HK-2 (cell line): Measurements from ENCODE around the gene CACNA1B.
"Not testable (repeated sequence)": the region's sequence is repeated elsewhere in the genome, so short reads cannot be mapped to it uniquely, and the experiment has no call there.

Experiments used
- DNase-seq: peaks from one replicate; pipeline ENCODE4 v3.0.0-alpha.2; 2018; ENCODE audit not compliant: unreplicated experiment

Gene CACNA1B

GRCh38 chr9:138015021-138015829 lies 137.6 kb downstream of the CACNA1B start:
- no peak for DNase-seq

DNA sequence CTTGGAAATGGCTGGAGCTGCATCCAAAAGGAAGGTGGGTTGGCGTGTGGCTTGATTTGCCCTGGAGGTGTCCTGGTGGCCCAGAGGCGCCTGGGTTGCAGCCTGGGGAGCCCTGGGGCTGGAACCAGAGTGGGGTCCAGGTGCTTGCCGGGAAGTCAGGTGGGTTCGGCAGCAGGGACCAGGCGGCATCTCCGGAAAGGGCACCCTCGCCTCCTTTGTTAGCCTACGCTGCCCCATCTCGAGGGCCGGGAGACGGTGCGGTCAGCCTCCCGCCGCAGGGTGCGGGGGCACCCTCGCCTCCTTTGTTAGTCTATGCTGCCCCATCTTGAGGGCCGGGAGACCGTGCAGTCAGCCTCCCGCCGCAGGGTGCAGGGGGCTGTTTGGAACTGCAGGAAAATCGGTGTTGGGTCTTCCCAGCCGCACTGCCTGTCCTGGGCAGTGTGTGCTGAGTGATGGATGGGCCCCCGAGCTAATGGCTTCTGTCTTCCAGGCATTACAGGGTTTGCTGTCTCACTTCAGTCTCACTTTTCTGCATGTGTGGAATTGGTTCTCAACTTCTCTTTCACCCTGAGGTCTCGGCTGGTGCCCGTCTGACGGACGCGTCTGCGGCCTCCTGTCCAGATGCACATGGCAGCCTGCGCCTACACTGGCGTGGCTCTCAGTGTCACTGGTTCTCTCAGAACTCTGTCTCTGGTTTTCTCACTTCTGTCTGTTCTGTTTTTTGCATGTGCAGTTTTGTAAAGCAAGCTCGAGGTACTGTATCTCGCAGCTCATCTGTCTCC lies 139.0 kb downstream of the CACNA1B start:
- DNase-seq = no peak

GRCh38 chr9:138017200-138017599 lies 139.6 kb downstream of the CACNA1B start:
- no peak for DNase-seq

DNA sequence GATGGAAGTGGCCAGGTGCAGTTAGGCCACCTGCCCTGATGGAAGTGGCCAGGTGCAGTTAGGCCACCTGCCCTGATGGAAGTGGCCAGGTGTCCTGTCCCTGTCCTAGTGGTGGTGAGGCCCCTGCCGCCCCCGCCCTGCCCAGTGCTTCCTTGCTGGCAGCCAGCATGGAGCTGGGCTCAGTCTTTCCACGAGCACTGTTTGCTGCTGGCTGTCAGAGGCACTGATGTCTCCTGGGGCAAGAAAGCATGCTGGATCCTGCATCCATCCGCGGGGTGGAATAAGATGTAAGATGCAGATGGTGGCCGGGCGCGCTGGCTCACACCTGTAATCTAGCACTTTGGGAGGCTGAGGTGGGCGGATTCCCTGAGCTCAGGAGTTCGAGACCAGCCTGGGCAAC lies 141.9 kb downstream of the CACNA1B start:
- DNase-seq = not testable (repeated sequence)

DNA sequence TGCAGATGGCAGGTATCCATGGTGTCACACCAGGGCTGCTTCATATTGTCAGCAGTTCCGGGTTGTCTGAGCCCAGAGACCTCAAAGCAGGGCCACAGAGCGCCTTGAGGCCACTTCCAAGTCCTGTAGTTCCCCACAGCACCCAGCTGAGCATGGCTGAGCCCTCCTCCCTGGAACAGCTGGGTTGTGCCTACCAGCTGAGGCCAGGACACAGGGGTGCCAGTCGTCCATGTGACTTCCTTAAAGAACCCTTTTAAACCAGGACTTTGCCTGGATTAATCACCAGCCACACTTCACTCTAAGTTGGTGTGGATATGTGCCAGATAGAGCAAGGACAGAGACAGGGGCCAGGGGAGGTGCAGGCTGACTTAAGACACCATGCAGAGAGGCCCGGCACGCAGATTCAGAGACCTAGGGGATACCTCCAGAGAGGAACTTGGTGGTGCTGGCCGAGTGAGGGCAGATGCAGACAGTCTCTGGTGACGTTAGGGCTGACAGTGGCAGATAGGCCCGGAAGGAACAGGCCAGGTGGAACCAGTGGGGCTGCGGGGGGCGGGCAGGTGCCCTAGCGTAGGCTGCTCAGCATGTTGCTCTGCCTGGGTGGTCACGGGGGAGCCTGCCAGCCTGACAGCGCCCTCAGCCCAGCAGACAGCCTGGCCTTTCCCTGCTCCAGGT lies 142.7 kb downstream of the CACNA1B start:
- DNase-seq = no peak

- no peak for DNase-seq
Measured at GRCh38 chr9:138020795-138021182, 143.2 kb downstream of the CACNA1B start.

GRCh38 chr9:138021251-138022056 lies 143.9 kb downstream of the CACNA1B start:
- no peak for DNase-seq

GRCh38 chr9:138022121-138022741 lies 144.6 kb downstream of the CACNA1B start:
- no peak for DNase-seq

DNA sequence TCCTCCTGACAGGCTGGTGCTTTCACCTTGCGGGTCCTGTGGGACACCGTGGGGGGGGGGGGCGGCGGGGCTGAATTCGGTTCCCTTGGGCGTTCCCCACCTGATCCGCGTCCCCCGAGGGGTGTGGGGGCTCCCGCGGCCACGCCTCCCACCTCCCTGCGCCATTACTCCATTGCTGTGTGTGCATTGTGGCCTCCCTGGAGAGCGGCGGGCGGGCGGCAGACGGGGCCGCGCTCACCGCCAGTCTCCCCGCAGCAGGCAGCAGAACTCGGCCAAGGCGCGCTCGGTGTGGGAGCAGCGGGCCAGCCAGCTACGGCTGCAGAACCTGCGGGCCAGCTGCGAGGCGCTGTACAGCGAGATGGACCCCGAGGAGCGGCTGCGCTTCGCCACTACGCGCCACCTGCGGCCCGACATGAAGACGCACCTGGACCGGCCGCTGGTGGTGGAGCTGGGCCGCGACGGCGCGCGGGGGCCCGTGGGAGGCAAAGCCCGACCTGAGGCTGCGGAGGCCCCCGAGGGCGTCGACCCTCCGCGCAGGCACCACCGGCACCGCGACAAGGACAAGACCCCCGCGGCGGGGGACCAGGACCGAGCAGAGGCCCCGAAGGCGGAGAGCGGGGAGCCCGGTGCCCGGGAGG lies 145.3 kb downstream of the CACNA1B start:
- no peak for DNase-seq

GRCh38 chr9:138023394-138024124 lies 146.0 kb downstream of the CACNA1B start:
- no peak for DNase-seq

DNA sequence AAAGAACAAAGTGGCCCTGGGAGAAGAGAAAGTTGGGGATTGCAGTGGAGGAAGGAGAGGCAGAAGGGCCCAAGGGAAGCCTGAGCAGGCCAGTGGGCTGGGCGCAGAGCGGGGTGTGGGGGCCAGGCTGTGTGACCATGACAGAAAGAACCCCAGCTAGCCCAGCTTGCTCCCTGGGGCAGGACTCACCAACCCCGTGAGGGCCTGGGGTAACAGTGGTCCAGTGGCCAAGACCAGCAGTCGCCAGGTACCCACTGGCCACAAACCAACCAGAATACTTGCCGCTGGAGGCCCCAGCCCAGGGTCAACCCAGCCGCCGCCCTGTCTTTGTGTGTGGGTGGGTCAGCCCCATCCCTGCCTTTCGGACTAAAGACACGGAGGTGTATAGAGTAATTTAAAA lies 146.5 kb downstream of the CACNA1B start:
- no peak for DNase-seq

- no peak for DNase-seq
Measured at GRCh38 chr9:138024831-138025291, 147.3 kb downstream of the CACNA1B start.

- no peak for DNase-seq
Measured at GRCh38 chr9:138025417-138025816, 147.8 kb downstream of the CACNA1B start.

- no peak for DNase-seq
Measured at GRCh38 chr9:138025908-138026307, 148.3 kb downstream of the CACNA1B start.

GRCh38 chr9:138028596-138028995 lies 151.0 kb downstream of the CACNA1B start:
- no peak for DNase-seq

GRCh38 chr9:138031186-138031585 lies 153.6 kb downstream of the CACNA1B start:
- DNase-seq = no peak

- DNase-seq = no peak
Measured at GRCh38 chr9:138033950-138034349, 156.4 kb downstream of the CACNA1B start.

DNA sequence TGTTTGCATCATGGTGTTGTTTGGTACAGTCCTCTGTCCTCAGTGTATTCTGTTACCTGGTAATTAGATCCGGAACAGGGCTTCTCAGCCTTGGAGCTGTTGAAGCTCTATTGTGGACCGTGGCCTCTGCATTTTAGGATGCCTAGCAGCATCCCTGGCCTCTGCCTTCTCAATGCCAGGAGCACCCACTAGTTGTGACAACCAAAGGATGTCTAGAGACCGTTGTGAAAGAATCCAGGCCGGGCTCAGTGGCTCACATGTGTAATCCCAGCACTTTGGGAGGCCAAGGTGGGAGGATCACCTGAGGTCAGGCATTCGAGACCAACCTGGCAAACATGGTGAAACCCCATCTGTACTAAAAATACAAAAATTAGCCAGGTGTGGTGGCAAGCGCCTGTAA lies 159.6 kb downstream of the CACNA1B start:
- no peak for DNase-seq

DNA sequence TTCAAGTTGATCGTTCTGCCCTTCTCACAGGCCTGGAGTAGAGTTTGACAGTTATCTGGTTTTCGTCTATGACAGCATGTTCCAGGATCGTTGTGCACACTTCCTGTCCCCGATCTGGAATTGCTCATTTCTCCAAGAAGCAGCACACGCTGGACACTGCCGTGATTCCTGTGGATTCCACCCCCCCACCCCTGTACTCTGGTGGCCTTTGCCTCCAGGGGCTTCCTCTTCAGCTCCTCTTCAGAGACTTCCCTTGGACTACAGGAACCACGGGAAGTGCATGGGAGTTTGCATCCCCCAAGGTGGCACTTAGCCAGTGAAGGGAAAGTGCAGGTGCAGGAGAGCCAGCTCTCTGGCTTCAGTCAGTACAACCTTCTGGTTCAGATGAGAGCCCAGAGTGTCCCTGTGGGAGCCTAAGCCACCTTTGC lies 160.7 kb downstream of the CACNA1B start:
- DNase-seq = no peak
